ENCODE results near the gene CCDC91.
A peak's percentile ranks its signal among the peaks of the same experiment; 100 is the strongest.
"Not testable (repeated sequence)": the region's sequence is repeated elsewhere in the genome, so short reads cannot be mapped to it uniquely, and the experiment has no call there.

CCDC91 gene

DNA sequence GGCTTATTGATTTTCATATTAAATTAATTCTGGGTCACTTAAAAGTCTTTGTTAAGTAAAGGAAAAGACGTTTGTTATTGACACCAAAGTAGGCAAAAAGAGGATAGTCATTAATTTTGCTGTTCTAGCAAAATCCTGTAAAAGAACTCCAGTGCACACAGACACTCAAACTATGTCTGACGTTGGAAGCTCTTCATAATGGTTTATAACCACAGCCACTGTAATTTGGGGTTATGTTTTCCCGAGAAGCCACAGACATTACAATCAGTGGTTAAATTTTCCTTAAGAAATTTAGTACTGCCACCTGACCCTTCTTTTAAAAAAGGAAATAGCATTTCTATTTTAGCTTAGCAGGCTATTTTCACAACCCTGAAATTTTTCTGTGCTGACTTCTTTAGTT lies 267.5 kb downstream of the CCDC91 start:
- DNase-seq (ENCODE audit: low read depth in 2 of 2): no peak

DNA sequence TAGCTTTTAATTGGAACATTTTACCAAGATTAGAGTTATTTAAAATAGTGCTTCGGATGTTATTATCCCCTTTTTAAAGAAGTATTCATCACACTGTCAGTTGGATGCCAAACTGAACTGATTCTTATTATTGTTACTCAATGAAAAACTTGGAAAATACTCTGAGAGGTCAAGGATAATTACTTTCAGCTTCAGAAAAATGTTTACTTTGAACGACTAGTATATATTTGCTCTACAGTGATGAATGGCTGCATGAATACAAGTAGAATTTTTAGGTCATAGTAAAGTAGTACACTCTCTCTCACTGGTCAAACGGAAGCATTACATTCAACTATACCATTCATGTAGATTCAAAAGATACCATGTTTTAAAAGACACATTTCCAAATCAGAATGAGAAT lies 269.2 kb downstream of the CCDC91 start:
- no peak for DNase-seq (ENCODE audit: low read depth in 2 of 2)

DNA sequence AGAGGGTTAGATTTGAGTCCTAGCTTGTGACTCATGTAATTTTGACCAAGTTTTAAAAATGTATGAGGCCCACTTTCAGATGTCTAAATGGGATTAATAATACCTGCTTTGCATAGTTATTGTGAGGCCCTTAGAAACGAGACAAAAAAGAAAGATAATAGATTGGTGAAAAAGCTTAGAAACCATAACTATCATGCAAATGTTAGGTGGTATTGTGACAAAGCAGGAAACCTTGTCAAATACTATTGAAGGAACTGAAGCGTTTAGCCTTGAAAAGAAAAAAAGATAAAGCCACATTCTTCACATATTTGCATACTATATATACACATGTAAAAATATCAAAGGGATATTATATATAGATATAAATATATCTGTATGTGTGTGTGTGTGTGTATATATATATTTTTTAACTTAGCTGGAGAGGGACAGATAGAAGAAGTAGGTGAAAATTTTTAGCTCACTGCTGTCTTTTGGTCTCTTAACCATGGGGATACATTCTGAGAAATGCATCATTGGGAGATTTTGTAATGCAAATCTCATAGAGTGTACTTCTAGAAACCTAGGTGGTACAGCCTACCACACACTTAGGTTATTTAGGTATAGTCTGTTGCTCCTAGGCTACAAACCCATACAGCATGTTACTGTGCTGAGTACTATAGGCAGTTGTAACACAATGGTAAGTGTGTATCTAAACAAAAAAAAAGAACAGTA lies 270.3 kb downstream of the CCDC91 start:
- DNase-seq (ENCODE audit: low read depth in 2 of 2): no peak

DNA sequence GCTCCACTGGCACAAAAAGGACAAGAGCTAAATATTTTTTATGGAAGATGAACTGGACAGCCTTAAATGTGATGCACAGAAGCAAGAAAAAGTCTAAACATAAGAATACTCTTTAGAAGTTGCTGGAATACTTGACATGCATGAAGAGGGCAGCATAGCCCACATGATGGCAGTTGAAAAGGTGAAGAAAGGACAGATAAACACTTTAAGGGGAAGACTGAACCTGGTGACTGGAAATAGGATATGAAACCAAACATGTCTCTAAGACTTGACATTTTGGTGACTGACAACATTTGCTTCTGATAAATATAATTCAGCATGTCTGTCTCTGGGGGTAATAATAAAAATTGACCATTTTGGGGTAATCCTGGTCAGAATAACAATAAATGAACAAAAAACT lies 273.1 kb downstream of the CCDC91 start:
- DNase-seq (ENCODE audit: low read depth in 2 of 2): no peak

DNA sequence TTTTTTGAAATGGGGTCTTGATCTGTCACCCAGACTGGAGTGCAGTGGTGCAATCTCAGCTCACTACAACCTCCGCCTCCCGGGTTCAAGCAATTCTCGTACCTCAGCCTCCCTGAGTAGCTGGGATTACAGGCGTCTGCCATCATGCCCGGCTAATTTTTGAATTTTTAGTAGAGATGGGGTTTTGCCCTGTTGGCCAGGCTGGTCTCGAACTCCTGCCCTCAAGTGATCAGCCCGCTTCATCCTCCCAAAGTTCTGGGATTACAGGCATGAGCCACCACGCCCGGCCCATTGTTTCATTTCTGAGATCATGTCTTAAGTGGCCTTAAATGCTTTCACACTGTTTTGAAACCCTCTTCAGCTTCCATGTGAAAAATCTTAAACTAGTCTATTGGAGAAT lies 281.5 kb downstream of the CCDC91 start:
- not testable (repeated sequence) for DNase-seq (ENCODE audit: low read depth in 2 of 2)

DNA sequence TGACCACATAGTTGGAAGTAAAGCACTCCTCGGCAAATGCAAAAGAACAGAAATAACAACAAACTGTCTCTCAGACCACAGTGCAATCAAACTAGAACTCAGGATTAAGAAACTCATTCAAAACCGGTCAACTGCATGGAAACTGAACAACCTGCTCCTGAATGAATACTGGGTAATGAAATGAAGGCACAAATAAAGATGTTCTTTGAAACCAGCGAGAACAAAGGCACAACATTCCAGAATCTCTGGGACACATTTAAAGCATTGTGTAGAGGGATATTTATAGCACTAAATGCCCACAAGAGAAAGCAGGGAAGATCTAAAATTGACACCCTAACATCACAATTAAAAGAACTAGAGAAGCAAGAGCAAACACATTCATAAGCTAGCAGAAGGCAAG lies 285.9 kb downstream of the CCDC91 start:
- DNase-seq (ENCODE audit: low read depth in 2 of 2): not testable (repeated sequence)

DNA sequence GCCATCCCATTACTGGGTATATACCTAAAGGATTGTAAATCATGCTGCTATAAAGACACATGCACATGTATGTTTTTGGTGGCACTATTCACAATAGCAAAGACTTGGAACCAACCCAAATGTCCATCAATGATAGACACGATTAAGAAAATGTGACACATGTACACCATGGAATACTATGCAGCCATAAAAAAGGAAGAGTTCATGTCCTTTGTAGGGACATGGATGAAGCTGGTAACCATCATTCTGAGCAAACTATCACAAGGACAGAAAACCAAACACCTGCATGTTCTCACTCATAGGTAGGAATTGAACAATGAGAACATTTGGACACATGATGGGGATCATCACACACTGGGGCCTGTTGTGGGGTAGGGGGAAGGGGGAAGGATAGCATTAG lies 288.8 kb downstream of the CCDC91 start:
- not testable (repeated sequence) for DNase-seq (ENCODE audit: low read depth in 2 of 2)

DNA sequence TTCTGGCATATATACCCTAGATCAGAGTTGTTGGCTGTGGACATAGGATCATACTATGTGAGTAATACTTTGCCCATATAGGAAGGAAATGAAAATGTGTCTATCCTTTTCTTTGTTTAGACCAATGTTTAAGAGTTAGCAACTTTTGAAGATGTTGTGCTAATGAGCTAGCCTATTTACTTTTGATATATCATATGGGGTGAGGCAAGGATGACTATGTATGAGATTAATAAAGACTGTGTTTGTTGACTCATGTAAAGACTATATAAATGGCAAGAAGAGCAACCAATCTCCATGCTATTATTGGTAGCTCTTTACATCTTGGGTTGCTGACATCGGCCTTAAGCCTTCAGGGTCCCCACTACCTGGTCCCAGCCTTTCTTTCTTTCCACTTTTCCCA lies 289.4 kb downstream of the CCDC91 start:
- no peak for DNase-seq (ENCODE audit: low read depth in 2 of 2)

DNA sequence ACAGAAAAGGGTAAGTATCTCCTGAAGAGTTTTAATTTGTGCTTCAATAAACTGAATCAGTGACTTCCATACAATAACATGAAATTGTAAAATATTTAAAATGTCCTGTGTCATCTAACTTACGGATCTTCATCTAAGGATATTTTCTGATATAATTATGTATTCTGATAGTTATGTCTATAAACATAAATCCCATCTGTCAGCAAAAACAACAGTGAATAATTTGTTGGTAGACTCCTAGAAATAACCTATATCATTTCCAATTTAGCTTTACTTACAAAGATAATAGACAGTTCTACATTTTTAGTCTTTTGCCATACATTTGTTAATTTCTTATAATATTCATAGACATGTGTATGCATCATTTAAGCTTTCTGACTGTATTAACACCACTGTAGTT lies 293.9 kb downstream of the CCDC91 start:
- no peak for DNase-seq (ENCODE audit: low read depth in 2 of 2)

DNA sequence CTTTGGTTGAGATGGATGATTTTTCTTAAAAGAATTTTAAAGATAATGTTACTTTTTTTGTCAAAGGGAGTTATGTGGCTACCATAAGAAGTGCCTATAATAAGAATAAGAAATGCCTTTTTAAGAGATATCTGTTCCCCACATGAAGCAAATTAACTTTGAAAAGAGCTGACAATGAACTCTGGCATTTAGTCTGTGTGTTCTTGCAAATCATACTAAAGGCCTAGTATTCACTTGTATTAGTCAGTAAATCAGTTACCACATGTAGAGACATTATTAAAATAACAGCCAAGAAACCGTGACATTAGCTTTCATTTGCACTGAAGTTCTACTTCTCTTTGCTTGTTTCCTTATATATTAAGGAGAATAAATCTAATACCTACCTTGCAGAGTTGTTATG lies 296.3 kb downstream of the CCDC91 start:
- no peak for DNase-seq (ENCODE audit: low read depth in 2 of 2)

DNA sequence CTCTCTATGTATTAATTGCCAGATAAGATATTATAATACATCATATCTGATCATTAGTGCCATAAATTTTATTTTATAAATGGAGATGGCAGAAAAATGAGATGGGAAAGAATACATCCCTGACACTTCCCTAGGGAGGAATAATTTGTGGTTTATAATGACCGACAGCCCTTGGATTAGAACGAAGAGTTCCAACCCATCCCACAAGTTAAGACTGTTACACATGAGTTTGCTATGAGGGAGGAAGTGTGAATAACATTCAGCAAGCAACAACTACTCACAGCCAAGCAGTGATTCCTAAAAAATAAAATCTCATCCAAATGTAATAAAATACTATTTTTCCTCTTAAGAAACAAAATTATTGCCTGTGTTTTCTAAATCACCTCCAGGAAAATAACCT lies 299.0 kb downstream of the CCDC91 start:
- DNase-seq (ENCODE audit: low read depth in 2 of 2): peak in 1 of 2 experiments; percentile 47

DNA sequence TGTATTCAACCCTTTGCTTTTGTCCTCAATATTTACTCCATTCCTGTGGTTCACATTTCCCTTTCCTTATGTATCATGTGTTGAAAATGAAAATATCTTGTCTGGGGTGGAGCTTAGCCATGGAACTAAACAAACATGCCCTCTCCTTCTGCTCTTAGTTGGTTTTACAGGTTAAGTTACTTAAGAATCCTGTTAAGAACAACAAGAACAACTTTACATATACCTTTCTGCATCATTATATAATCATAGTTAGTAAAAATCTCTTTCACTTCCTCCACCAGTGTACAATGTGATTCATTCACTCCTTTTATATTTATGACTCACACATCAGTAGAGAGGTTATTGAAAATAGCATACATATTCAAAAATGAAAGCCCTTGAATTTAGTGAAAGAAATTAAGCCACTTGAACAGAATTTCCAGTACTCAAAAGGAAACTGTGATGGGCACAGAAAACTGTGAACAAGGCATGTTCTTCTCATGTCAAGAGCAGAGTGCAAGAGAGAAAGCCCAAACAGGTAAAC lies 307.7 kb downstream of the CCDC91 start:
- no peak for DNase-seq (ENCODE audit: low read depth in 2 of 2)

DNA sequence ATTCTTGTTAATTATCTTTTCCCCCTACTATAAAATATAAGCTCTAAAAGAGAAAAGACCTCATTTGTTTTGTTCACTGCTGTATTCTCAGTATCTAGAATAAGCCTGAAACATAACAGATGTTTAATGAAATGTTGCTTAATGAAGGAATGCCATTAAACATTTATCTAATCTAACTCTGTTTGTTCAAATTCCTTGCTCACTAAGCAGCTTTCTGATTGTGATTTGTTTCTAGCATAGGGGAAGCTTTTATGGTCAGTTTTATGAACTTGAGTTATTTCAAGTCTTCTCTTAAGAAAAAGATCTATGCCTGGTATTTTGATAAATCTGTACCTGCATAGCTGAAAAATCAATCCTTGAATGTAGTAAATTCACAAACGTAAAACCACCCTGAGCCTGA lies 308.6 kb downstream of the CCDC91 start:
- DNase-seq (ENCODE audit: low read depth in 2 of 2): no peak

DNA sequence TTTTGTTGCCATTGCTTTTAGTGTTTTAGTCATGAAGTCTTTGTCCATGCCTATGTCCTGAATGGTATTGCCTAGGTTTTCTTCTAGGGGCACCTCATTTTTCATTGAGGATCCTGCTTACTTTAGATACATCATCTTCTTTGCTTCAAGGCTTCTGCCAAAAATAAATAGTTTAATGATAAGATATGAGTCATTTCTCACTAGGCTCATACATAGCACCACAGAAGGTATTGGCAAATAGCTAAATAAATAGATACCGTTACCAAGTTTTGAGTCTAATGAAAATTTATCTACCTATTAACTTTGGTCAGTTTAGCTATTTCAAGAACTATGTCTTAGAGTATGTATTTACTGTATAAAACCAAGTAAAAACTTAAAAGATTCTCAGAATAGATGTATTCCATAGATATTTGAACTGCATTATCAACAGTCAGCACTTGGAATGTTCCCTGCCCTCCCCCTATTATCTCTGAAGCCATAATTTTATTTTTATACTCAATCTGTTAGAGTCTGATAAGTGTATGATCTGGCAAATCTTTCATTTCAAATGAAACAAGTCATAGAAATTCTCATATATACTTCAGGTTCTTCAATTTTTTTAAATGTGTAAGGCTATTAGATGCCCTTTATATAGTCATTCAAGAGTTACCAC lies 310.2 kb downstream of the CCDC91 start:
- DNase-seq (ENCODE audit: low read depth in 2 of 2): no peak

DNA sequence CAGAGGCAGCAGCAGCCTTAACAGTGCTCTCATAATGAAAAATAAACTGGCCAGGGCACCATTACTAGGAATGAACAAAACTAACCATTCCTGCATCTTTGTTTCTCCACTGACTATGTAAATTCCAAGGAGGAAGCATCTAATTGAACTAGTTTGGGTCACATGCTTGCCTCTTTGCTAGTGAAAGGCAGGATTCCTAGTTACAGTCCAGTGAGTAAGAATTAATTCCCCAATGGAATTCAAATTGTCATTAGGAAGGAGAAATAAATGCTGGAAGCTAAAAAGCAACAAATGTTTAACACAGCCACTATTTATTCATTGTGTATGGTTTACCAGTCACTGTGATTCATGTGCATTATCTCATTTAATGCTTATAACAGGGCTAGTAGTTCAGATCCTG lies 316.0 kb downstream of the CCDC91 start:
- DNase-seq (ENCODE audit: low read depth in 2 of 2): no peak

DNA sequence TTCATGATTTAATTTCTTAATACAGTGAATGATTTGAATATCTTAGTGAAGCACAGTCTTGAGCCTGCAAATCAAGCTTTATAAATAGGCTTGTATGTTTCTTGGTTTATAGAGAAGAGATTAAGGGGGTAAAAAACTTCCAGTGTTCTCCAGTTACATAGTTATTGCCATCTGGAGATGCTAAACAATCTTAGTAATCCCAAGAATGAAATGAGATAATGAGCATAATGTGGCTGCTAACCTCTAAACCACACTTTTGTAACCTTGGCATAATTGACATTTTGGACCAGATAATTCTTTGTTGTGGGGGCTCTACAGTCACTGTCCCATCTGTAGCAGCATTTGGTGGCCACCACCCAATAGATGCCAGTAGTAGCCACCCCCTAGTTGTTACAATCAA lies 316.8 kb downstream of the CCDC91 start:
- peak; percentile 70 to 71 for DNase-seq (ENCODE audit: low read depth in 2 of 2)

DNA sequence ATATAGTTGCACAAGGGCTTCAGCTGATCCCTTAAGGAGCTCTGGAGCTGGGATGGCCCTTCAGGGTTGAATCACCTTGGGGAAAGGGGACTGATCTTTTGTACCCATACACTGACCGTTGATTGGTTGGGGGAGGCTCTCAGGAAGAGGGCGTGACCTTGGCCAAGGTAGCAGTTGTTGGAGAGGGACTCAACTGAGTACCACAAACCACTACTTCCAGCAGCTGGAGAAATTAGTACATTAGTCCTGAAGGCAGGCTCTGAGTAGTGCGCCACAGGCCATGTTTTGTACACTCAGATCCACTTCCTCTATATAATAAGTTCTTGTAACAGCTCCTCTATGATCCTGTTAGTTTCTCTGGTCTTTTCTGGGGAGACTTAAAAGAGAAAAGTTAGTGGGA lies 317.6 kb downstream of the CCDC91 start:
- DNase-seq (ENCODE audit: low read depth in 2 of 2): no peak

DNA sequence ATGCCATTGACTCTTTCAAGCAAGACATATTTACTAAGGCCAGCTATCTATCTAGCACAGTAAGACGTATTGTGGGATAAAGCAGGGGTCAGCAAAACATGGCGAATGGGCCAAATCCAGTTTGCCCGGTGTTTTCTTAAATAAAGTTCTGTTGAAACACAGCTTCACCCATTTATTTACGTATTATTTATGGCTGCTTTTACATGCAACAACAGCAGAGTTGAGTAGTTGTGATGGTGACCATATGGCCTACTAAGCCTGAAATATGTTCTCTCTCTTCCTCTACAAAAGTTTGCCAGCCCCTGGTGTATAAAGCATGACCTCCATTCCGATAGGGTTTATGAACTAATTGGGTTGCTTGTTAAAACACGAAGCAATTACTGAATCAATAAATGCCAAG lies 322.1 kb downstream of the CCDC91 start:
- no peak for DNase-seq (ENCODE audit: low read depth in 2 of 2)

DNA sequence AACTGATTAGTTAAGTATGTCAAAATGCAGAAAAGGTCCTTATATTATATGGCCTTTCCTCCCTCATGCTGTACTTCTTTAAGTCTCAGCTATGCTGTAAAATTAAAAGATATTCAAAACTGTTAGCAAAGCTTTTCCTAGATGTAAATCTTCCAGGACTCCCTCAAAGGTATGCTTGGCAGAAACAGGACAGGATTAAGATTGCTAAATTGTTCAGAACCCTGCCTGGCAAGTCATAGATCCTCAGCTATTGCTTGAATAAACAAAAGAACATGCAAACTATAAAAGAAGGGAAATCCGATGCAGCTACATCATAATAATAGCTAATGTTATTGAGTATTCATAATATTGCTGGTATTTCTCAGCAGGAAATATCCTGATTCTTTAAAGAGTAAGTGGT lies 322.6 kb downstream of the CCDC91 start:
- no peak for DNase-seq (ENCODE audit: low read depth in 2 of 2)

DNA sequence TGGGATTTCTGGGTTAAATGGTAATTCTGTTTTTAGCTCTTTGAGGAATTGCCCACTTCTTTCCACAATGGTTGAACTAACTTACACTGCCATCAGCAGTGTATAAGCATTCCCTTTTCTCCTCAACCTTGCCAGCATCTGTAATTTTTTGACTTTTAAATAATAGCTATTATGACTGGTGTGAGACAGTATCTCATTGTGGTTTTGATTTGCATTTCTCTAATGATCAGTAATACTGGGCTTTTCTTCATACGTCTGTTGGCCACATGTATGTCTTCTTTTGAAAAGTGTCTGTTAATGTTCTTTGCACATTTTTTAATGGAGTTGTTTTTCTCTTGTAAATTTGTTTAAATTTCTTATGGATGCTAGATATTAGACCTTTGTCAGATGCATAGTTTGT lies 323.7 kb downstream of the CCDC91 start:
- DNase-seq (ENCODE audit: low read depth in 2 of 2): no peak

DNA sequence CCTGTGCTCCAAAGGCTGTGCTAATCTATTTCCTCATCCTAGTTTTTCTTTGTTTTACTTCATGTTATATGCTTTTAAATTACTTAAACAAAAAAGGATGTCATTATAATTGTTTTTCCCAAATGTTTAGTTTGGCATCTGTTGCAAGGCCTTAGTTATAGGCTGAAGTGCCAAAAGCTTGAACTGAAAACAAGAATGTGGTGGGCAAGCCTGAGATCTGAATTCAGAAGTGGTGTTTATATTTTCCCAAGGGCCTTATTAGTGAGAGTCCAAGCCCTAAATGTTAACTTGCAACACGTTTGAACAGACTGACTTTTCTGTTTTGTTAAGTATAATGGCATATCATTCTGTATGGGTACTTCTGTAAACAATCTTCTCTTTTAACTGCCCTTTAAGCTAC lies 326.8 kb downstream of the CCDC91 start:
- no peak for DNase-seq (ENCODE audit: low read depth in 2 of 2)

DNA sequence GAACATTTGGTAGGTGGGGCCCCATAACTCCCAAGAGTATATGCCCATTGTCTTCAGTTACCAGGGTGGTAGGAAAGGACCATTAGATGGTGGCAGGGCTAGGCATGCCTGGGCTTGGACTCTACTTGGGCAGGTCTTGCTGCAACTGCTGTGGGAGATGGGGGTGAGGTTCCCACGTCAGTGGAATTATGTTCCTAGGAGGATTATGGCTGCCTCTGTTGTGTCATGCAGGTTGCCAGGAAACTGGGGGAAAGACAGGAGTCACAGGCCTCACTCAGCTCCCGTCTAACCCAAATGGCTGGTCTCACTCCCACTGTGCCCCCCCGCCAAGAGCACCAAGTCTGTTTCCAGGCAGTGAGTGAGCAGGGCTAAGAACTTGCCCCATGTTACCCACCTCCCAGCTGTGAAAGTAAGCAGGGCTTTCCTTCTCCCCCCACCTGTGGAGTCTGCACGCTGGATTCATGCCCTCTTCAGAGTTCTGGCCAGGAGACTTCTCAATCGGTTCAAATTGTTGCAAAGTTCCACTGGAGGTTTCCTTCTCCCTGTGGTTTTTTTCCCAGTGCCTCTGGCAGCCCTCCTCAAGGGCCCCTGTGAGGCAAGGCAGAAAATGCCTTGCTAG lies 337.5 kb downstream of the CCDC91 start:
- DNase-seq (ENCODE audit: low read depth in 2 of 2): no peak

DNA sequence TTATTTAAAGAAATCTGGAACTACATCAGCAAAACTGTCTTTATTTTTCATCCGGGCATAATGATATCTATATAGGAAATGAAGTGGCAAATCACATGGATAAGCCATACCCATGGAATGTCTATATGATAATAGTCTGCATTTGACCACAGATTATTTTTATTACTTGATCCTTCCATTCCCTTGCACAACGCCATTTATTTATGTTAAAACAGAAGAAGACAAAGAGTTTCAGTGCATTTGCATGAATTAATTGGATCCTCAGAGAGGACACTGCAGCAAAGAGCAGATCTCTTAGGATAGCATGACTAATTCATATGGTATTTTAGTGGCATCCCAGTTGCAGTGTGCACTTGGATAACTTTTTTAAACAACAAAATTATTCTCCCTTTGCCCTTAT lies 345.0 kb downstream of the CCDC91 start:
- peak; percentile 31 to 47 for DNase-seq (ENCODE audit: low read depth in 2 of 2)

Data from fibroblast of skin of left biceps (primary cell).